Gastroesophageal sphincter (tissue), 4 donors: ENCODE measurements around the gene APRT. TPM values are rescaled to one million over a fixed set of nuclear protein-coding genes. Genes with fewer than 3 reads are reported as not detected.

Source experiments
- ATAC-seq: fragments of 150-250 bp; one replicate; pipeline ENCODE4 v1.9.1; 2016; ENCODE audit warnings: mild to moderate bottlenecking, moderate library complexity
- H3K27ac ChIP-seq, 4 donors: fragments of 200-600 bp; sonication (generic) in 3 of 4; 1 replicate in 3 of 4; 2 replicates in 1 of 4; pipeline ENCODE4 v1.5.1; 2016 to 2019
- H3K27me3 ChIP-seq: fragments of 200-600 bp; sonication (generic); one replicate; pipeline ENCODE4 v1.5.1; 2019
- H3K36me3 ChIP-seq, 2 donors: fragments of 200-600 bp; sonication (generic); one replicate each; pipeline ENCODE4 v1.5.1; 2019; ENCODE audit warnings: control low read depth in 1 of 2
- H3K4me1 ChIP-seq, 3 donors: fragments of 200-600 bp; sonication (generic); 1 replicate in 2 of 3; 2 replicates in 1 of 3; pipeline ENCODE4 v1.5.1; 2016 to 2019; ENCODE audit warnings: control low read depth in 2 of 3
- H3K4me3 ChIP-seq, 2 donors: fragments of 200-600 bp; sonication (generic); one replicate each; pipeline ENCODE4 v1.5.1; 2019; ENCODE audit warnings: mild to moderate bottlenecking in 1 of 2, moderate library complexity in 1 of 2
- H3K9me3 ChIP-seq, 3 donors: fragments of 200-600 bp; sonication (generic); one replicate each; pipeline ENCODE4 v1.5.1; 2017 to 2019; ENCODE audit warnings: control low read depth in 2 of 3
- CTCF ChIP-seq, 4 experiments: fragments of 200-600 bp in 2 of 4; fragments of 450-650 bp in 2 of 4; sonication (generic) in 1 of 4; IDR thresholded peaks; one replicate each; pipeline ENCODE4 v1.5.1; 2017 to 2019; ENCODE audit warnings: antibody characterized with exemption in 4 of 4, mild to moderate bottlenecking in 2 of 4, moderate library complexity in 2 of 4
- EP300 ChIP-seq: sonication (generic); formaldehyde crosslinking; IDR thresholded peaks from one replicate; pipeline ENCODE4 v1.6.1; 2017; ENCODE audit warnings: antibody characterized with exemption, mild to moderate bottlenecking
- POLR2A ChIP-seq, 2 donors: fragments of 450-650 bp; IDR thresholded peaks; one replicate each; pipeline ENCODE4 v1.6.1; 2017; ENCODE audit warnings: antibody characterized with exemption in 2 of 2, mild to moderate bottlenecking in 2 of 2, moderate library complexity in 1 of 2
- POLR2AphosphoS5 ChIP-seq: sonication (generic); formaldehyde crosslinking; IDR thresholded peaks from one replicate; pipeline ENCODE4 v1.6.1; 2017; ENCODE audit warnings: antibody characterized with exemption
- WGBS, 2 donors: methylation state at CpG; one replicate each; pipeline ENCODE4 v1.1.5; 2018; ENCODE audit warnings: low coverage in 1 of 2; 5-methylcytosine and 5-hydroxymethylcytosine counted together
- total RNA-seq, 4 donors: library from RNA; depleted of rRNA; stranded (reverse); fragments of >200 nt; gene quantifications; one replicate each; pipeline ENCODE4 v1.1.0, GENCODE V29; 2016

The APRT gene
- total RNA-seq, 4 donors from 2014 or later = 64.9 to 103 (median 92.9) TPM

DNA sequence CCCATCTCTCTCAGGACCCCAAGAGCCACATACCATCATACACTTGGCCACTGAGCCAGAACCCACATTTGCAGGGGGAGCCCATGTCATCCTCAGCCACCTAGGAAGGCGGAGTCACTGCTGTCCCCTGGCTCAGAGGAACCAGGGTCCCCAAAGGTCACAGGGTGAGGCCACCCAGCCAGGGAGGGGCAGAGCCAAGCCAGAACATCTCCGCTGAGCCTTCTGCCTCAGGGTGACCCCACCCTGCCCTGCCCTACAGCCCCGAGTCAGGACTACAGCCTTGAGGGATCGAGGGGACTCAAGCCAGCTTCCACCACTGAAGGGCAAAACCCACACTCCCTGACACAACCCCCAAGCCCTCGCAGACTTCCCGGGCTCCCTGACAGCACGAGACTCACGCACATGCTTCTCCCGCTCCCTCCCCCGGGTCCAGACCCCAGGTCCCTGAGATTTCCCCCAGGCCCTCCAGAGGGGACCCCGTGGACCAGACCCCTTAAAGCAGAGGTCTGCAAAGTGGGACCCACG, 44.1 kb downstream of the APRT start:
- WGBS, 2 donors = no CpG with 5 or more reads among the region's 12 CpGs
- Histone ChIP-seq H3K27me3 (no peaks in the 10 kb centered on the region), H3K27ac (peak overlapping the region; percentile 44 to 98 (median 92)), H3K36me3 (peaks cover 0 to 10% of the 10 kb centered on the region in 2 donors), H3K4me1 (peaks cover 14 to 100% (median 75%) of the 10 kb centered on the region in 3 donors), H3K9me3 (no peaks in the 10 kb centered on the region), H3K4me3 (peak overlapping the region in 1 of 2 donors; percentile 34)
- no peak for ATAC-seq
- TF ChIP-seq POLR2A (IDR thresholded peaks at IDR 0.05) (no peak), EP300 (no peak), POLR2AphosphoS5 (no peak), CTCF (IDR thresholded peaks at IDR 0.05) (no peak)

DNA sequence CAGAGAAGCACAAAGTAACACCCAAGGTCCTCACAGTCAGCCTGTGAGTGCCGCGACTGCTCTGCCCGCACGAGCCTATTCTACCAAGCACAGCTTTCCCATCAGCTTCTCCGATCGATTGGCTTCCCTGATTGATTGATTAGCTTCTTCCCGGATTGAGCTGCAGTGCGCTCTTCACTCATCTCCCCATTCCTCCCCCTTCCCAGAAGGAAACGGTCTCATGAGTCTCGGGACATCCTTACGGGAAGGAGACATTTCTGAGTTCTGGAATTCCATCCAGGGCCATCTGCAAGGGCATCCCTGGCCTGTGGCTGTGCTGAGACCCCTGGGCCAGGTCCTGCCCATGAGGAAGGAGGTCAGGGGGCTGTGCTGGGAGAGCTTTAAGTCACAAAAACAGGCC, 44.8 kb downstream of the APRT start:
- Histone ChIP-seq H3K4me3 (no peak overlapping the region), H3K9me3 (no peaks in the 10 kb centered on the region), H3K27me3 (no peaks in the 10 kb centered on the region), H3K36me3 (peaks cover 0 to 10% of the 10 kb centered on the region in 2 donors), H3K4me1 (peaks cover 9 to 100% (median 75%) of the 10 kb centered on the region in 3 donors), H3K27ac (peak overlapping the region in 3 of 4 donors; percentile 91 to 98 (median 92))
- ATAC-seq = no peak
- no peak for TF ChIP-seq EP300
- TF ChIP-seq CTCF (IDR thresholded peaks at IDR 0.05) = no peak
- no peak for TF ChIP-seq POLR2AphosphoS5
- no peak for TF ChIP-seq POLR2A (IDR thresholded peaks at IDR 0.05)
- 77 to 80% methylated on average over 2 to 6 of the region's 11 CpGs for WGBS, 2 donors

DNA sequence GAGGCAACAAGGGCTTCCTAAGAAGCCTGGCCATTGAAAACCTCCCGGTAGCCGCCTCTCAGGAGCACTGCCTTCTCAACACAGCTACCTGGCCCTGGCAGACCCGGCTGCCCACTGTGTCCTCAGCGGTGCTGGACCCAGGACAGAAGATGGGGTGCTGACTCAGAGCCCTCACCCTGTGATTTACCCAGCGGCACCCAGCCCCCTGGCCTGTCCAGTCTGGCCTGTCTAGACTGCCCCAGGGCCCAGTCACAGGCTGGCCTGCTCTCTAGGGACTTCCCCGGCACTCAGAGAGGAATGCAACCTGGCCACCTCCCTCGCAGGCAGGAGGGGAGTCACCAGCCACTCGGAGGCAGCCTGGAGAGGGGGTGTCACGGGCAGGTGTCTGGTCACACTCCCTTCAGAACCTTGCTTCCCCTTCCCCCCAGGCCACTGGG, 46.8 kb downstream of the APRT start:
- Histone ChIP-seq H3K36me3 (peaks cover 0 to 10% of the 10 kb centered on the region in 2 donors), H3K9me3 (no peaks in the 10 kb centered on the region), H3K27me3 (no peaks in the 10 kb centered on the region), H3K27ac (peak overlapping the region in 3 of 4 donors; percentile 62 to 94 (median 91)), H3K4me1 (peaks cover 9 to 100% (median 78%) of the 10 kb centered on the region in 3 donors), H3K4me3 (no peak overlapping the region)
- TF ChIP-seq POLR2A (IDR thresholded peaks at IDR 0.05) = no peak
- no peak for TF ChIP-seq CTCF (IDR thresholded peaks at IDR 0.05)
- TF ChIP-seq POLR2AphosphoS5 = no peak
- TF ChIP-seq EP300 = no peak
- 27% methylated on average over 3 of the region's 9 CpGs; no CpG with 5 or more reads in 1 of the 2 donors for WGBS, 2 donors
- ATAC-seq = no peak

DNA sequence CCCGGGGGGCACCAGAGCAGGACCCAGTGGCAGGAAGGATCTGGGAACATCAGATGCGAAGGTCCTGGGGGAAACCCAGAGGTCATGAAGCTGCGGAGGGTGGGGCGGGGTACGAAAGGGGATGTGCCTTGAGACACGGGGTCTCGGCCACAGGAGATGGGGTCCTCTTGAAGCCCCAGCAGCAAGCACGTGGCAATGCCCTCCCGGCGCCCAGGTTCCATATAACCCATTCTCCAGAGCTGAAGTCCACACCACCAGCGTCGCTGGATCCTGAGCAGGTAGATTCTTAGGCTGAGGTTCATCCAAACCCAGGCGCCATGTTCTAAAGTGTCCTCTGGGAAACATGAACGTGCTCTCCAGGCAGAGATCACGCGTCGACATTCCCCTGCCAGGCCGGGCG, 47.6 kb downstream of the APRT start:
- TF ChIP-seq POLR2A (IDR thresholded peaks at IDR 0.05) = no peak
- H3K27ac ChIP-seq = peak overlapping the region in 3 of 4 donors; percentile 91 to 96 (median 94)
- H3K4me3 ChIP-seq = no peak overlapping the region
- H3K4me1 ChIP-seq = peaks cover 9 to 100% (median 78%) of the 10 kb centered on the region in 3 donors
- no peaks in the 10 kb centered on the region for H3K27me3 ChIP-seq
- H3K9me3 ChIP-seq = no peaks in the 10 kb centered on the region
- no peak for ATAC-seq
- H3K36me3 ChIP-seq = peaks cover 0 to 10% of the 10 kb centered on the region in 2 donors
- 80 to 95% methylated on average over 1 to 4 of the region's 19 CpGs for WGBS, 2 donors

GRCh38 chr16:88763502-88764053, 48.1 kb downstream of the APRT start:
- ATAC-seq = no peak
- H3K4me3 ChIP-seq = no peak overlapping the region
- H3K4me1 ChIP-seq = peaks cover 8 to 100% (median 73%) of the 10 kb centered on the region in 3 donors
- WGBS, 2 donors = 77% methylated on average over 4 of the region's 14 CpGs; no CpG with 5 or more reads in 1 of the 2 donors
- TF ChIP-seq EP300 (no peak), POLR2AphosphoS5 (peak; percentile 26)
- H3K36me3 ChIP-seq = peaks cover 0 to 10% of the 10 kb centered on the region in 2 donors
- no peaks in the 10 kb centered on the region for H3K9me3 ChIP-seq
- H3K27me3 ChIP-seq = no peaks in the 10 kb centered on the region
- H3K27ac ChIP-seq = peak overlapping the region in 3 of 4 donors; percentile 91 to 96 (median 94)

DNA sequence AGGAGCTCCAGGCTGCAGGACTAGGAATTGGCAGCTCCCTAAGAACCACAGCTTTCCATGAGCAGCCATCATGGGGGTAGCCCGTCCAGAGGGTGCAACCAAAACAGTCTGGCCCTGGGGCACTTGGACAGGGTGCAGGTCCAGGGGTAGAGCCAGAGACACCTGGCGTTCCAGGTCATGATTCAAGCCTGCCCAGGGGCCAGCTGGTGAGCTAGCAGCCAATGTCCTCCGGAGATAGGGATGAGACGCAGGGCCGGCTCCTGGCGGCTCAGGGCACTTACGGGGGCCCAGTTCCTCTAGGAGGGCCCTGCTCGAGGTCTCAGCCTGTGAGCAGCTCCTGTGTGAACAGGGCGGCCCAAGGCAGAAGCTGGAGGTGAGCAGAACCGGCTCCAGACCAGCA, 48.8 kb downstream of the APRT start:
- H3K4me1 ChIP-seq = peaks cover 4 to 99% (median 66%) of the 10 kb centered on the region in 3 donors
- peak overlapping the region in 3 of 4 donors; percentile 91 to 96 (median 94) for H3K27ac ChIP-seq

More for the DNA sequence above, 48.8 kb downstream of the APRT start:
- Histone ChIP-seq H3K4me3 (no peak overlapping the region), H3K27me3 (no peaks in the 10 kb centered on the region), H3K9me3 (no peaks in the 10 kb centered on the region), H3K36me3 (peaks cover 0 to 10% of the 10 kb centered on the region in 2 donors)
- TF ChIP-seq EP300 = no peak
- no peak for TF ChIP-seq CTCF (IDR thresholded peaks at IDR 0.05)
- TF ChIP-seq POLR2AphosphoS5 = no peak
- TF ChIP-seq POLR2A (IDR thresholded peaks at IDR 0.05) = no peak
- no peak for ATAC-seq
- no CpG with 5 or more reads among the region's 10 CpGs for WGBS, 2 donors
